ENCODE results near the gene TRIP4.
"Not testable (repeated sequence)": the region's sequence is repeated elsewhere in the genome, so short reads cannot be mapped to it uniquely, and the experiment has no call there.

TRIP4 gene

GRCh38 chr15:64453689-64454037, 66.0 kb downstream of the TRIP4 start:
- no peak for FAIRE-seq

GRCh38 chr15:64454282-64454681, 66.6 kb downstream of the TRIP4 start:
- no peak for FAIRE-seq

GRCh38 chr15:64455961-64456371, 68.3 kb downstream of the TRIP4 start:
- FAIRE-seq = no peak

GRCh38 chr15:64456634-64457108, 69.0 kb downstream of the TRIP4 start:
- FAIRE-seq = no peak

- FAIRE-seq = no peak
Measured at GRCh38 chr15:64459066-64459781, 71.6 kb downstream of the TRIP4 start.

GRCh38 chr15:64460206-64460723, 72.6 kb downstream of the TRIP4 start, which contains the start of gene ZNF609:
ZNF609 (plus strand) TSS chr15:64460578; CDS start chr15:64499420, 38,842 bp downstream.
- FAIRE-seq = no peak

- no peak for FAIRE-seq
Measured at GRCh38 chr15:64460724-64461720, 73.4 kb downstream of the TRIP4 start.

GRCh38 chr15:64461721-64462162, 74.1 kb downstream of the TRIP4 start:
- no peak for FAIRE-seq

- FAIRE-seq = no peak
Measured at GRCh38 chr15:64462492-64462891, 74.9 kb downstream of the TRIP4 start.

- no peak for FAIRE-seq
Measured at GRCh38 chr15:64464276-64465005, 76.8 kb downstream of the TRIP4 start.

GRCh38 chr15:64466408-64467141, 78.9 kb downstream of the TRIP4 start:
- FAIRE-seq = no peak

- no peak for FAIRE-seq
Measured at GRCh38 chr15:64472161-64472560, 84.5 kb downstream of the TRIP4 start.

GRCh38 chr15:64474846-64475245, 87.2 kb downstream of the TRIP4 start:
- FAIRE-seq = no peak

- no peak for FAIRE-seq
Measured at GRCh38 chr15:64476550-64476949, 88.9 kb downstream of the TRIP4 start.

GRCh38 chr15:64478863-64479262, 91.2 kb downstream of the TRIP4 start:
- no peak for FAIRE-seq

- FAIRE-seq = no peak
Measured at GRCh38 chr15:64480891-64481290, 93.3 kb downstream of the TRIP4 start.

- no peak for FAIRE-seq
Measured at GRCh38 chr15:64483749-64484148, 96.1 kb downstream of the TRIP4 start.

GRCh38 chr15:64485796-64486195, 98.2 kb downstream of the TRIP4 start:
- no peak for FAIRE-seq

GRCh38 chr15:64490598-64491259, 103.1 kb downstream of the TRIP4 start:
- FAIRE-seq = no peak

- no peak for FAIRE-seq
Measured at GRCh38 chr15:64493641-64494040, 106.0 kb downstream of the TRIP4 start.

- not testable (repeated sequence) for FAIRE-seq
Measured at GRCh38 chr15:64495968-64496367, 108.3 kb downstream of the TRIP4 start.
